GM08714 (cell line): ENCODE results near the gene GSTO2.

Experiments used
- H3K4me3 ChIP-seq: fragments of 200-500 bp; sonication (Bioruptor generic); 2 replicates; pipeline ENCODE4 v1.5.1; 2014; ENCODE audit warnings: mild to moderate bottlenecking, low read length, inconsistent platforms
- ZNF274 ChIP-seq: IDR thresholded peaks from 2 replicates; pipeline ENCODE4 v1.6.1; 2012; ENCODE audit warnings: mild to moderate bottlenecking, low read depth, low read length

Gene GSTO2

DNA sequence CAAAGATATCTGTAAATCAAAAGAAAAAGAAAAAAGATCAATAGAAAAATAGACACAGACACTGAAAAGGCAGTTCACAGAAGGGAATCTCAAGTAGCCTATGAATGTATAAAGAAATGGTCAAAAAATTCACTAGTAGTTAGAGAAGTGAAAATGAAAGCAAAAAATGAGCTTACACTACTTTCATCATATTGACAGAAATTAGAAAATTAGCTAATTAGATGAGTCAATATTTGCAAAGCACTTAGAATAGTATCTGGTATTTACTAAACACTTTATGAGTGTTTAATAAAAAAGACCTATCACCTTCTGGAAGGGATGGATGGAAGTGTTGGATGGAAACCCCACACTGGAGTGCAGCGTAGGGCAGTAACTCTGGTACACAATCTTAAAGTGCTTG is 82.9 kb downstream of the GSTO2 start:
- peak overlapping the region; percentile 28; the same call in 1 of the 2 replicates for H3K4me3 ChIP-seq
- TF ChIP-seq ZNF274 = no peak

DNA sequence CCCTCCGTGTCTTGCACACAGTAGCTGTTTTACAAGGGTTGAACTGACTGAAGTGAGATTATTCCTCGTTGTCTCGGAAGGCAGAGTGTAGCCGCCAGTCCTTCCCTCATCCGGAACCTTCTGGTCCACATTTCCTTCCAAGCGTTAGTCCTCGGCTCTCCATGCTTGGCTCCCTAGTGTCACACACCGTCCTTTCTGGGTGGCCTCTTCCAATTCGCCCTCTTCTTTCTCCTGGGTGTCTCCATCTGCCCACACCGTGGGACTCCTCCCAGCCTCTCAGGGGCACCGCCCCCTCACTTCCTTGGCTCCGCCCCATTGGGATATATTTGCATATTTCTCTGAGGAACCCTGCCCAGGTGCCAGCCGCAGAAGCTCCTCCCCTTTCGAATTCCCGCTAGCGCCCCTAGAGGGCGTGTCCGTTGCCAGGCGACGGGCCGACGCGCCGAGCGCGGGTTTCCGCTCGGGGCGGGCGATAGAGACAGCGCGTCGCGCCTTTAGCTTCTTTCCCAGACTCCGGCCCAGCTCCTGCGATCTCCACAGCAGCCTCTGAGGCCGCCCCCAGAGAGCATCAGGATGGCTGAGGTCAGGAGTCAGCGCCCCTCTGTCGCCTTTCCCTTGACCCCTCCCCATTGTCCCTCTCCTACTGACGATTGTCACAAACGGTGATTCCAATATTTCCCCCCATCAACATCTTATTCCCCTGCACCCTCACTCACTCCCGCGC is 84.5 kb downstream of the GSTO2 start, which contains the start of gene CFAP58:
TSS of gene CFAP58 (plus strand) at position 509 of the 724 bp plus-strand sequence. CDS start at position 574, 65 bp downstream.
- no peak for TF ChIP-seq ZNF274
- H3K4me3 ChIP-seq = peak within 1 kb of the TSS; percentile 51; the same call in 1 of the 2 replicates
